Motor neuron (in vitro differentiated cells): ENCODE results near the gene SERPINC1. TPM values are rescaled to one million over a fixed set of nuclear protein-coding genes. Genes with fewer than 3 reads are reported as not detected.
A peak's percentile ranks its signal among the peaks of the same experiment; 100 is the strongest.

ENCODE experiments used
- ATAC-seq, 8 experiments: fragments of 200-7000 bp; cut with Tn5 transposase; replicated peaks in 6 of 8; 2 replicates each; pipeline ENCODE4 v1.8.0; 2021; ENCODE audit warnings: mild to moderate bottlenecking in 8 of 8, moderate library complexity in 8 of 8
- H3K27ac ChIP-seq, 2 donors: fragments of 250-450 bp; sonication (Bioruptor Pico); 2 replicates each; pipeline ENCODE4 v1.9.0; 2021; ENCODE audit warnings: antibody characterized with exemption in 2 of 2, mild to moderate bottlenecking in 2 of 2, moderate library complexity in 1 of 2
- H3K4me1 ChIP-seq, 2 donors: fragments of 250-450 bp; sonication (Bioruptor Pico); replicated peaks in 1 of 2; 2 replicates each; pipeline ENCODE4 v1.6.1; 2021; ENCODE audit warnings: antibody characterized with exemption in 2 of 2, mild to moderate bottlenecking in 2 of 2, moderate library complexity in 1 of 2
- H3K4me3 ChIP-seq, 5 donors: fragments of 250-450 bp; sonication (Bioruptor Pico); 2 replicates each; pipeline ENCODE4 v1.9.0; 2021; ENCODE audit warnings: antibody characterized with exemption in 5 of 5, mild to moderate bottlenecking in 5 of 5, moderate library complexity in 4 of 5
- WGBS, 10 experiments: fragments of 450-650 bp; shearing (Covaris generic); methylation state at CpG; one replicate each; pipeline ENCODE4 v1.0.0; 2022; 5-methylcytosine and 5-hydroxymethylcytosine counted together
- in situ Hi-C, 9 experiments: fragments of 400-800 bp; cut with MboI; loops; one replicate each; pipeline ENCODE4 v1.15.0; 2021; ENCODE audit warnings: low sequenced_read_pairs in 9 of 9, low pct_unique_long_range_greater_than_20kb in 2 of 9; ENCODE audit not compliant: unreplicated experiment in 9 of 9
- total RNA-seq, 8 experiments: library from RNA; unstranded; fragments of 300-600 nt; gene quantifications; 2 replicates each; pipeline versions ENCODE4 v1.2.3 to v1.2.4, GENCODE V29; 2022

Gene SERPINC1
- total RNA-seq, 8 experiments from 2014 or later, result 0.16 to 0.81 (median 0.32) TPM; not detected in 3

DNA sequence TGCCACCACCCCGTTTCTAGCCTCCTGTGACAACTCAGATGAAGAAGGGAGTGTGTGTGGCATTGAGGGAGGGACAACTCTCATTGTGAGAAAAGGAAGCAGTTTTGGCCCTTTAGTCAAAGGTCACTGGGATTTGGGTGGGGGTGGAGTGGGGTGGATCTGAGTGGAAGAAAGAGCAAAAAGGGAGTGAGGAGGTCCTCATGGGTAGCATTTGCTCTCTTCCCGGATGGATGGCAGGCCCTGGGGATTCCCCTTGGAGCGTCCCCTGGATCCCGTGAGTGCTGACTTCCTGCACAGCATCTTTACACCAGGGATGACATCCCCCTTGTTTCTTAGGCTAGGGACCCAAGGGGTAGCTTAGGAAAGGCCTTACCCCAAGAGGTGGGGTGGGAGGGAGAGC lies 460 bp downstream of the SERPINC1 start:
- WGBS, 10 experiments, result 0 to 86% (median 80%) methylated on average over 1 to 4 of the region's 4 CpGs; no CpG with 5 or more reads in 3 of the 10 experiments
- ATAC-seq, result no peak
- in situ Hi-C loops, result no loop called here

DNA sequence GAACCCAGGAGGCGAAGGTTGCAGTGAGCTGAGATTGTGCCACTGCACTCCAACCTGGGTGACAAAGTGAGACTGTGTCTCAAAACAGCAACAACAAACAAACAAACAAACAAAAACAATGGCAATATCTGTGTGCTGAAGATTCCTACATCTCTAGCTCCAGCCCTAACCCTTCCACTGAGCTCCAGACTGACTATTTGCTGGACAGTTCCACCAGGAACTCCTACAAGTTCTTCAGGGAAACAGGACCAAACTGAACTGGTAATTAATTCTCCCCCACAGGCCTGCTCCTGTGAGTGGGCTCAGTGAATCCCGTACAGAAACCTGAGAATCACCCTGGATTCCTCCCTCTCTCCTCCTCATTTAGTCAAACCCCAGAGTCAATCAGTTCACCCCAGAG lies 1.5 kb downstream of the SERPINC1 start:
- 0 to 95% (median 75%) methylated on average over 1 to 2 of the region's 2 CpGs; no CpG with 5 or more reads in 1 of the 10 experiments for WGBS, 10 experiments
- Histone ChIP-seq H3K4me3 (no peak overlapping the region), H3K4me1 (no peaks in the 10 kb centered on the region), H3K27ac (no peak overlapping the region)
- in situ Hi-C loops, result no loop called here
- no peak for ATAC-seq

More for the DNA sequence above, 460 bp downstream of the SERPINC1 start:
- H3K27ac ChIP-seq, result no peak overlapping the region
- H3K4me1 ChIP-seq, result no peaks in the 10 kb centered on the region
- H3K4me3 ChIP-seq, result no peak overlapping the region

DNA sequence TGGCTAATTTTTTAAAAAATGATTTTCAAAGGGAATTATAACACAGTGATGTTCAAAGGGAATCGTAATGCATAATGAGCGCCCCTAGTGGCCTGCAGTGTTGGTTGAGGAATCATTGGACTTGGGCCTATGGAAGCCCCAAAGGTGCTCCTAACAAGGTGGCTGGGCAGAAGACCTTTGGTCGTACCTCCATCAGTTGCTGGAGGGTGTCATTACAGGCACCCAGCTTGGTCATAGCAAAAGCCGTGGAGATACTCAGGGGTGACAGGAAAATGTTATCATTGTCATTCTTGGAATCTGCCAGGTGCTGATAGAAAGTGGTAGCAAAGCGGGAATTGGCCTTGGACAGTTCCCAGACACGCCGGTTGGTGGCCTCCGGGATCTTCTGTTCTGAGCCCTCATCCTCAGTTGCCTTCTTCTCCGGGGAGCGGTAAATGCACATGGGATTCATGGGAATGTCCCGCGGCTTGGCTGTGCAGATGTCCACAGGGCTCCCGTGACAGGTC lies 2.7 kb downstream of the SERPINC1 start:
- in situ Hi-C loops, result no loop called here
- Histone ChIP-seq H3K27ac (no peak overlapping the region), H3K4me1 (no peaks in the 10 kb centered on the region), H3K4me3 (no peak overlapping the region)
- 19 to 87% (median 66%) methylated on average over 1 to 13 of the region's 13 CpGs for WGBS, 10 experiments
- ATAC-seq, result peak in 3 of 8 experiments; percentile 45 to 78 (median 75)

- Histone ChIP-seq H3K27ac (no peak overlapping the region), H3K4me3 (no peak overlapping the region), H3K4me1 (no peaks in the 10 kb centered on the region)
- 40 to 83% (median 67%) methylated on average over 1 to 3 of the region's 3 CpGs; no CpG with 5 or more reads in 3 of the 10 experiments for WGBS, 10 experiments
- no peak for ATAC-seq
- in situ Hi-C loops, result no loop called here
These were observed 4.0 kb downstream of the SERPINC1 start for GRCh38 chr1:173913111-173913510.

DNA sequence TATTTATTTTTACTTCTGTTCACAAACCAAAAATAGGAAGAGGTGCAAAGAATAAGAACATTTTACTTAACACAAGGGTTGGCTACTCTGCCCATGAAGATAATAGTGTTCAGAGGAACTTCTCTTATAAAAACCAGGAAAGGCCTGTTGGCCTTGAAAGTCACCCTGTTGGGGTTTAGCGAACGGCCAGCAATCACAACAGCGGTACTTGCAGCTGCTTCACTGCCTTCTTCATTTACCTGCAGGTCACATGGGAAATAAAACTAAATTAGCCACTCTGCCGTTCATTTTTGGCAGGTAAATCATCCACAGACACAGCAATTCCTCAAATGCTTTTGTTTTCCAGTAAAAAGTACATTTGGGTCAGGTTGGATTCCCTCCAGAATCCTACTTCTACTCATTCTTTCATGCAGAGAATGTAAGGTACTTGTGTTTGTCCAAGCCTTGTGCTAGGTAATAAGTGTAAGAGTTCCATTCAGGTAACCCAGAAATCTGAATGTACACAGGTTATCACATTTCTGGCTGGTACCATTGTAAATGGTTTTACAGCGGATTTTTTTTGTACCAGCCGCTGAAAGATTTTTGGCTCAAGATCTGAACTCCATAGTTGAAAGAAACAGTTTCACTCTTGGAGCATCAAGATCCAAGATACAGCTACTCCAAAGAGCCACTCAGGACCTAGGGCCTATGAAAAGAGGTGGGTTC lies 13.1 kb downstream of the SERPINC1 start:
- 74 to 100% (median 92%) methylated on average over 1 to 6 of the region's 6 CpGs for WGBS, 10 experiments
- H3K4me3 ChIP-seq, result no peak overlapping the region
- ATAC-seq, result no peak
- in situ Hi-C loops, result no loop called here
- no peak overlapping the region for H3K27ac ChIP-seq
- no peaks in the 10 kb centered on the region for H3K4me1 ChIP-seq

- Histone ChIP-seq H3K4me1 (no peaks in the 10 kb centered on the region), H3K27ac (no peak overlapping the region), H3K4me3 (no peak overlapping the region)
- ATAC-seq, result no peak
- WGBS, 10 experiments, result 48 to 100% (median 59%) methylated on average over 1 to 3 of the region's 3 CpGs; no CpG with 5 or more reads in 2 of the 10 experiments
- in situ Hi-C loops, result no loop called here
These were observed 16.1 kb downstream of the SERPINC1 start for GRCh38 chr1:173900992-173901391.

GRCh38 chr1:173900427-173900826 lies 16.7 kb downstream of the SERPINC1 start:
- no peak for ATAC-seq
- Histone ChIP-seq H3K4me3 (no peak overlapping the region), H3K27ac (no peak overlapping the region), H3K4me1 (no peaks in the 10 kb centered on the region)
- 69 to 94% (median 81%) methylated on average over 2 of the region's 2 CpGs; no CpG with 5 or more reads in 1 of the 10 experiments for WGBS, 10 experiments
- in situ Hi-C loops, result no loop called here

- Histone ChIP-seq H3K4me3 (no peak overlapping the region), H3K27ac (no peak overlapping the region), H3K4me1 (no peaks in the 10 kb centered on the region)
- 40 to 100% (median 95%) methylated on average over 1 to 3 of the region's 3 CpGs; no CpG with 5 or more reads in 3 of the 10 experiments for WGBS, 10 experiments
- ATAC-seq, result no peak
- in situ Hi-C loops, result no loop called here
These were observed 22.9 kb downstream of the SERPINC1 start for GRCh38 chr1:173894189-173894588.

- Histone ChIP-seq H3K4me3 (no peak overlapping the region), H3K27ac (no peak overlapping the region), H3K4me1 (peaks cover 0 to 4% of the 10 kb centered on the region in 2 donors)
- in situ Hi-C loops, result no loop called here
- 33 to 100% (median 83%) methylated on average over 1 of the region's 1 CpG; no CpG with 5 or more reads in 1 of the 10 experiments for WGBS, 10 experiments
- no peak for ATAC-seq
These were observed 23.5 kb downstream of the SERPINC1 start for GRCh38 chr1:173893611-173894010.

GRCh38 chr1:173889885-173890284 lies 27.2 kb downstream of the SERPINC1 start:
- Histone ChIP-seq H3K4me1 (peaks cover 0 to 7% of the 10 kb centered on the region in 2 donors), H3K4me3 (no peak overlapping the region), H3K27ac (no peak overlapping the region)
- WGBS, 10 experiments, result 80 to 100% (median 88%) methylated on average over 1 to 2 of the region's 2 CpGs
- ATAC-seq, result no peak
- in situ Hi-C loops, result no loop called here

- Histone ChIP-seq H3K4me3 (no peak overlapping the region), H3K4me1 (peaks cover 0 to 7% of the 10 kb centered on the region in 2 donors), H3K27ac (no peak overlapping the region)
- in situ Hi-C loops, result no loop called here
- ATAC-seq, result no peak
These were observed 28.4 kb downstream of the SERPINC1 start for GRCh38 chr1:173888749-173889148.

GRCh38 chr1:173887627-173888026 lies 29.5 kb downstream of the SERPINC1 start:
- in situ Hi-C loops, result no loop called here
- ATAC-seq, result no peak

GRCh38 chr1:173886746-173887611 lies 30.1 kb downstream of the SERPINC1 start:
- no peak overlapping the region for H3K4me3 ChIP-seq
- no peak for ATAC-seq

More at GRCh38 chr1:173887627-173888026, 29.5 kb downstream of the SERPINC1 start:
- 92 to 100% (median 100%) methylated on average over 2 of the region's 2 CpGs; no CpG with 5 or more reads in 3 of the 10 experiments for WGBS, 10 experiments
- H3K4me1 ChIP-seq, result peaks cover 0 to 7% of the 10 kb centered on the region in 2 donors
- H3K4me3 ChIP-seq, result no peak overlapping the region
- no peak overlapping the region for H3K27ac ChIP-seq

More at GRCh38 chr1:173886746-173887611, 30.1 kb downstream of the SERPINC1 start:
- 50 to 100% (median 94%) methylated on average over 1 to 4 of the region's 4 CpGs for WGBS, 10 experiments
- H3K27ac ChIP-seq, result no peak overlapping the region
- H3K4me1 ChIP-seq, result peaks cover 0 to 7% of the 10 kb centered on the region in 2 donors
- in situ Hi-C loops, result no loop called here
